HG03095 (cell line): ENCODE measurements around the gene ANKRD40.
"Not testable (repeated sequence)": the region's sequence is repeated elsewhere in the genome, so short reads cannot be mapped to it uniquely, and the experiment has no call there.

Experiments
- ATAC-seq: cut with Tn5 transposase; IDR thresholded peaks from one replicate; pipeline ENCODE4 v1.9.1; 2021; ENCODE audit warnings: moderate library complexity; ENCODE audit not compliant: unreplicated experiment

The ANKRD40 gene

GRCh38 chr17:50686494-50687199 lies 21.1 kb downstream of the ANKRD40 start:
- ATAC-seq: no peak

GRCh38 chr17:50685691-50686493 lies 21.8 kb downstream of the ANKRD40 start:
- ATAC-seq: no peak

GRCh38 chr17:50685334-50685665 lies 22.4 kb downstream of the ANKRD40 start:
- no peak for ATAC-seq

- no peak for ATAC-seq
Observed at GRCh38 chr17:50684612-50685333, 22.9 kb downstream of the ANKRD40 start.

GRCh38 chr17:50684288-50684611 lies 23.5 kb downstream of the ANKRD40 start:
- ATAC-seq: no peak

- no peak for ATAC-seq
Observed at GRCh38 chr17:50683434-50684287, 24.1 kb downstream of the ANKRD40 start.

GRCh38 chr17:50682938-50683337 lies 24.8 kb downstream of the ANKRD40 start:
- no peak for ATAC-seq

- no peak for ATAC-seq
Observed at GRCh38 chr17:50682441-50682840, 25.3 kb downstream of the ANKRD40 start.

GRCh38 chr17:50681263-50682200 lies 26.2 kb downstream of the ANKRD40 start:
- no peak for ATAC-seq

GRCh38 chr17:50680543-50681262 lies 27.0 kb downstream of the ANKRD40 start:
- ATAC-seq: not testable (repeated sequence)

GRCh38 chr17:50680126-50680525 lies 27.6 kb downstream of the ANKRD40 start:
- no peak for ATAC-seq

- no peak for ATAC-seq
Observed at GRCh38 chr17:50679008-50679544, 28.6 kb downstream of the ANKRD40 start.

- no peak for ATAC-seq
Observed at GRCh38 chr17:50677851-50678375, 29.8 kb downstream of the ANKRD40 start.

GRCh38 chr17:50676065-50676975 lies 31.4 kb downstream of the ANKRD40 start:
- ATAC-seq: no peak

- no peak for ATAC-seq
Observed at GRCh38 chr17:50675627-50676026, 32.1 kb downstream of the ANKRD40 start.

GRCh38 chr17:50675190-50675589 lies 32.5 kb downstream of the ANKRD40 start:
- ATAC-seq: no peak

- ATAC-seq: no peak
Observed at GRCh38 chr17:50672831-50673551, 34.7 kb downstream of the ANKRD40 start.
